Measurements from ENCODE around the gene ARHGAP5. TPM values are rescaled to one million over a fixed set of nuclear protein-coding genes. Genes with fewer than 3 reads are reported as not detected.

ARHGAP5 gene
- total and polyA plus RNA-seq, 7 donors = 12.8 to 81.8 (median 56.9) TPM

DNA sequence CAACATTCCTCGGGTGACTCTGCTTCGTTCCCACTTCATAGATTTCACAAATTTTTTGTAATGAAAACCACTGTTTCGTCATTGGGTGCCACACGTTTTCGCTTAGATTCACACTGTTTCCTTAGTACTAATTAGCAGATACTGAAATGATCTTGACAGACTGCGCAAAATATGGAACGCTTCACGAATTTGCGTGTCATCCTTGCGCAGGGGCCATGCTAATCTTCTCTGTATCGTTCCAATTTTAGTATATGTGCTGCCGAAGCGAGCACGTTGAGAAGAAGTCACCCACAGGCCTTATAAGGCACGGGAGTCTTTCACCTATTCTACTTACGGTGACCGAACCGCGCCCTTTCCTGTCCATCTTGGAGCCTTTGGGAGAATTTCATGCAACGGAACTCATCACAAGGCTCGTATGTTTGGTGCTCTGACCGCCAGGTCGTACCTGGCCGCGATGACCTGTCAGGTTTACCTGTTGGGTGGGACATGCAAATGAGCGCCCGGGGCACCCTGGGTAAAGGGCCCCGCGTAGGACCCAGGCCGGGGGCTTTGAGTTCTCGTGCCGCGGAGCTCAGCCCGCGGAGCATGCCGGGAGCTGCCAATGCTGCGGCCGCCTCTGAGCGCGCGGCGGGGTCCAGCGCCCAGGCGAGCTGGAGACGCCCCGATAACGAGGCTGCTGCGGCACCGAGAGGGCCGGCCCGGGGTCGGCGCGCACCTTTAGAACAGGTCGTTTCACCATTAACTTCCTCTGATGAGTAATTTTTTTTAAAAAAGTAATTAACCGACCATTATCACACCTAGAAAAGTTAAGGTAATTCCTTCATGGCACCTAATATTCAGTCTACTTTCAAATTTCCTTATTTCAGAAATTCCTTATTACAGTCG lies 126.1 kb downstream of the ARHGAP5 start, which contains the start of gene RNU6-8:
Gene RNU6-8 (minus strand): TSS at position 272 of the 885 bp plus-strand sequence.
- DNase-seq = peak; percentile 85 to 95
- peak; percentile 89 to 93 (median 92) for ATAC-seq
- no peaks in the 10 kb centered on the region for H3K36me3 ChIP-seq (ENCODE audit: insufficient read depth in 1 of 2, low read depth in 1 of 2)
- peaks cover 5% of the 10 kb centered on the region for H3K4me1 ChIP-seq
- no peaks in the 10 kb centered on the region for H3K9me3 ChIP-seq
- peak within 1 kb of the TSS; percentile 84 for H3K4me3 ChIP-seq
- intact Hi-C loops (cut with DNase I) = loop anchor here (1.0 to 5.0 kb wide), 4 partner anchors 49 to 269 kb away; partner anchors contain the start of gene ARHGAP5 (in 1 of the 2)
- H3K27ac ChIP-seq = peak within 1 kb of the TSS; percentile 89
- no peaks in the 10 kb centered on the region for H3K27me3 ChIP-seq (ENCODE audit: insufficient read depth in 3 of 3, low read length in 2 of 3)
- TF ChIP-seq CTCF (IDR thresholded peaks at IDR 0.05) = no peak
- WGBS, 3 donors = 0 to 1% (median 0%) methylated on average over 57 of the region's 57 CpGs

GRCh38 chr14:32203928-32204357 lies 126.8 kb downstream of the ARHGAP5 start:
- ATAC-seq (peak; percentile 28 to 42 (median 36)), DNase-seq (peak in 1 of 2 donors; percentile 57)
- Histone ChIP-seq H3K4me1 (peaks cover 5% of the 10 kb centered on the region), H3K4me3 (peak overlapping the region; percentile 84), H3K27me3 (ENCODE audit: insufficient read depth in 3 of 3, low read length in 2 of 3) (no peaks in the 10 kb centered on the region), H3K36me3 (ENCODE audit: insufficient read depth in 1 of 2, low read depth in 1 of 2) (no peaks in the 10 kb centered on the region), H3K27ac (peak overlapping the region; percentile 89), H3K9me3 (no peaks in the 10 kb centered on the region)
- intact Hi-C loops (cut with DNase I) = loop anchor here (1.0 to 5.0 kb wide), 4 partner anchors 48 to 268 kb away; partner anchors contain the start of gene ARHGAP5 (in 1 of the 2)
- 1 to 2% (median 2%) methylated on average over 14 of the region's 14 CpGs for WGBS, 3 donors
- no peak for TF ChIP-seq CTCF (IDR thresholded peaks at IDR 0.05)

DNA sequence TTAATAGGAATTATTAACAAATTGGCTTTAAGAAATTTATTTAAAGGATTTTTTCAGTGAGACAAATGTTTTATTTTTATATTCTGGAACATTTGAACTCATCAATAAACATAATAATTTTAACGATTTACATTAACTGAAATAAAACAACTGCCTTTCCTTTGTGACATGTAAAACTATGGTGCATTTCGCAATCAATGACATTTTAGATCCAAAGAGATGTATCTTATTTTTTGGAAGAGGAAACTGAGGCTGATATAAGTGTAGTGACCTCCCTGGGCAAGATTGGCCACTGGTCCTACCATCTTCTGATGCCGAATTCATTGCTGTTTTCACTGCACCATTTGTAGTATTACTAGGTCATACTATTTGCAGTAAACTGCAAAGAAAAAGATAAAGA lies 128.4 kb downstream of the ARHGAP5 start:
- Histone ChIP-seq H3K9me3 (no peaks in the 10 kb centered on the region), H3K27me3 (ENCODE audit: insufficient read depth in 3 of 3, low read length in 2 of 3) (no peaks in the 10 kb centered on the region), H3K4me3 (no peak overlapping the region), H3K4me1 (peaks cover 5% of the 10 kb centered on the region), H3K27ac (no peak overlapping the region), H3K36me3 (ENCODE audit: insufficient read depth in 1 of 2, low read depth in 1 of 2) (no peaks in the 10 kb centered on the region)
- intact Hi-C loops (cut with DNase I) = no loop called here
- ATAC-seq (no peak), DNase-seq (no peak)
- no peak for TF ChIP-seq CTCF (IDR thresholded peaks at IDR 0.05)
- WGBS, 3 donors = 91 to 97% (median 94%) methylated on average over 3 of the region's 3 CpGs

GRCh38 chr14:32205984-32206383 lies 128.9 kb downstream of the ARHGAP5 start:
- DNase-seq (no peak), ATAC-seq (no peak)
- no peak overlapping the region for H3K27ac ChIP-seq
- no peaks in the 10 kb centered on the region for H3K9me3 ChIP-seq
- intact Hi-C loops (cut with DNase I) = no loop called here
- no peak for TF ChIP-seq CTCF (IDR thresholded peaks at IDR 0.05)
- peaks cover 7% of the 10 kb centered on the region for H3K4me1 ChIP-seq
- H3K4me3 ChIP-seq = no peak overlapping the region
- WGBS, 3 donors = 77 to 87% (median 81%) methylated on average over 4 of the region's 4 CpGs
- no peaks in the 10 kb centered on the region for H3K27me3 ChIP-seq (ENCODE audit: insufficient read depth in 3 of 3, low read length in 2 of 3)
- H3K36me3 ChIP-seq (ENCODE audit: insufficient read depth in 1 of 2, low read depth in 1 of 2) = no peaks in the 10 kb centered on the region
